Ishikawa (cell line): Measurements from ENCODE around the gene TMEM92.

ENCODE experiments used
- CEBPB ChIP-seq: IDR thresholded peaks from 2 replicates; pipeline ENCODE4 v1.6.1; 2012
- FOXM1 ChIP-seq: IDR thresholded peaks from 2 replicates; pipeline ENCODE4 v1.6.1; 2012; ENCODE audit warnings: low read depth, borderline replicate concordance
- MAX ChIP-seq: IDR thresholded peaks from 2 replicates; pipeline ENCODE4 v1.6.1; 2012
- REST ChIP-seq: IDR thresholded peaks from 2 replicates; pipeline ENCODE4 v1.6.1; 2012; ENCODE audit warnings: low read depth, mild to moderate bottlenecking
- TAF1 ChIP-seq: IDR thresholded peaks from 2 replicates; pipeline ENCODE4 v1.6.1; 2012; ENCODE audit warnings: low read depth, mild to moderate bottlenecking

DNA sequence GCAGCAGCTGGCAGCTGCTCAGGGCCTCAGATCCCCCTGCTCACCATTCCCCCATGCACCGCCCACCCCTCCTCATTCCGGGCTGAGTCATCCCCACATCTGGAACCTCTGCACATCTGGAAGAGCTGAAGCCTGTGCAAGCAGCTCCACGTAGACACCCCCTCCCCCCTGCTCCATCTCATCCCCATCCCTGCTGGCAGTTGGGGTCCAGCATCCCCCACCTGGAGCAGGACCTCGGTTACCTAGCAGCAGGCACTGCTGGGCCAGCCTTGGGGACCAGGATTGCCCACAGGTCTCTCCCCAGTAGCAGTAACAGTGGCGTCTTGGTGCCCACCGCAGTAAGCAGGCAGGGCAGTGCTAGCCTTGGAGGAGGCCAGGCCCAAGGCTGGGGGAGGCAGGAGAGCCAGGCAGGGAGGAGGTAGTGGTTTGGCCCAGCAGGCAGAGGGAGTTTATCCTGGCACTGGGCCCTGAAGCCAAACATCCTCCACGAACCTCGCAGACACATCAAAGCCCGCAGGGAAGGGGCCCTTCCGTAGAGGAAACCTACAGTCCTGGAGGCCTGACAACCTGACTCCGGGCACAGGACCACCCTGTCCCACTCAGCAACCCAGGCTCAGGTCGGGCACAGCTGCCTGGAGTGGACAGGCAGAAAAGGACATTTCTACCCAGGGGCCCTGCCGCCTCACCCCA, 7.7 kb upstream of the TMEM92 start:
- TF ChIP-seq TAF1 = no peak
- TF ChIP-seq FOXM1 = no peak
- no peak for TF ChIP-seq REST
- TF ChIP-seq MAX = no peak
- no peak for TF ChIP-seq CEBPB
